SW 1271 (cell line): ENCODE results near the gene PPP2R2B.
A peak's percentile ranks its signal among the peaks of the same experiment; 100 is the strongest.
"Not testable (repeated sequence)": the region's sequence is repeated elsewhere in the genome, so short reads cannot be mapped to it uniquely, and the experiment has no call there.

ENCODE experiments used
- DNase-seq, 2 experiments: peaks; one replicate each; lab custom pipeline; 2025; lab: John Stamatoyannopoulos, UW

Gene PPP2R2B

GRCh38 chr5:146734936-146735577 is 143.5 kb downstream of the PPP2R2B start:
- no peak for DNase-seq

GRCh38 chr5:146732962-146733361 is 145.6 kb downstream of the PPP2R2B start:
- no peak for DNase-seq

GRCh38 chr5:146731909-146732659 is 146.5 kb downstream of the PPP2R2B start:
- peak; percentile 63 to 95 for DNase-seq

GRCh38 chr5:146728746-146729145 is 149.8 kb downstream of the PPP2R2B start:
- DNase-seq, result not testable (repeated sequence)

GRCh38 chr5:146726891-146727290 is 151.7 kb downstream of the PPP2R2B start:
- no peak for DNase-seq

- DNase-seq, result no peak
Observed at GRCh38 chr5:146726020-146726419, 152.5 kb downstream of the PPP2R2B start.

GRCh38 chr5:146725025-146725424 is 153.5 kb downstream of the PPP2R2B start:
- DNase-seq, result no peak

- DNase-seq, result no peak
Observed at GRCh38 chr5:146722361-146722779, 156.2 kb downstream of the PPP2R2B start.

GRCh38 chr5:146721073-146721815 is 157.3 kb downstream of the PPP2R2B start:
- no peak for DNase-seq

GRCh38 chr5:146720107-146720506 is 158.4 kb downstream of the PPP2R2B start:
- no peak for DNase-seq

- DNase-seq, result no peak
Observed at GRCh38 chr5:146719179-146719578, 159.4 kb downstream of the PPP2R2B start.

- no peak for DNase-seq
Observed at GRCh38 chr5:146718609-146719008, 159.9 kb downstream of the PPP2R2B start.

- no peak for DNase-seq
Observed at GRCh38 chr5:146717951-146718350, 160.6 kb downstream of the PPP2R2B start.

GRCh38 chr5:146716636-146717035 is 161.9 kb downstream of the PPP2R2B start:
- DNase-seq, result no peak

GRCh38 chr5:146710348-146710747 is 168.2 kb downstream of the PPP2R2B start:
- DNase-seq, result no peak

- DNase-seq, result no peak
Observed at GRCh38 chr5:146707316-146707715, 171.2 kb downstream of the PPP2R2B start.

GRCh38 chr5:146706321-146706972 is 172.1 kb downstream of the PPP2R2B start:
- no peak for DNase-seq

GRCh38 chr5:146704949-146705665 is 173.4 kb downstream of the PPP2R2B start:
- no peak for DNase-seq

GRCh38 chr5:146703899-146704298 is 174.7 kb downstream of the PPP2R2B start:
- no peak for DNase-seq

GRCh38 chr5:146703499-146703898 is 175.1 kb downstream of the PPP2R2B start:
- DNase-seq, result no peak

GRCh38 chr5:146699664-146700418 is 178.7 kb downstream of the PPP2R2B start:
- no peak for DNase-seq
